CD4-positive, alpha-beta memory T cell (primary cell): ENCODE data around the gene ZNF277. TPM values are rescaled to one million over a fixed set of nuclear protein-coding genes. Genes with fewer than 3 reads are reported as not detected.
"Not testable (repeated sequence)": the region's sequence is repeated elsewhere in the genome, so short reads cannot be mapped to it uniquely, and the experiment has no call there.

Source experiments
- CTCF ChIA-PET: fragments of 350-600 bp; sonication (Branson Sonifier 250); formaldehyde crosslinking; loops from one replicate; lab custom pipeline; 2021; ENCODE audit warnings: inconsistent platforms; ENCODE audit not compliant: partially characterized antibody; lab: Charles Lee
- POLR2A ChIA-PET: fragments of 350-600 bp; sonication (Branson Sonifier 250); formaldehyde crosslinking; loops from one replicate; lab custom pipeline; 2021; ENCODE audit not compliant: partially characterized antibody; lab: Charles Lee
- DNase-seq, 5 donors: peaks; one replicate each; pipeline versions ENCODE4 v3.0.0 to v3.0.0-alpha.2; 2020 to 2022; ENCODE audit warnings: mixed read lengths in 1 of 5
- H3K27ac ChIP-seq: one replicate; pipeline ENCODE4 v1.7.0; 2013; ENCODE audit warnings: low read depth, low read length
- H3K27me3 ChIP-seq: 2 replicates; pipeline ENCODE4 v1.7.0; 2013; ENCODE audit warnings: mild to moderate bottlenecking, low read length, moderate library complexity; ENCODE audit not compliant: insufficient read depth
- H3K36me3 ChIP-seq: 2 replicates; pipeline ENCODE4 v1.7.0; 2013; ENCODE audit warnings: mild to moderate bottlenecking, low read length, moderate library complexity; ENCODE audit not compliant: insufficient read depth
- H3K4me1 ChIP-seq: 2 replicates; pipeline ENCODE4 v1.7.0; 2013; ENCODE audit warnings: mild to moderate bottlenecking, low read length, moderate library complexity; ENCODE audit not compliant: insufficient read depth
- H3K4me3 ChIP-seq, 2 donors: one replicate each; pipeline ENCODE4 v1.7.0; 2013; ENCODE audit warnings: low read length in 2 of 2, mild to moderate bottlenecking in 1 of 2
- H3K9me3 ChIP-seq, 2 donors: one replicate each; pipeline ENCODE4 v1.7.0; 2013; ENCODE audit warnings: low read length in 2 of 2, control low read depth in 1 of 2; ENCODE audit not compliant: control insufficient read depth in 1 of 2
- H3K27ac Mint-ChIP-seq, 7 donors: one replicate each; pipeline ENCODE4 v1.8.0; 2020 to 2021; ENCODE audit warnings: mixed read lengths in 7 of 7, mild to moderate bottlenecking in 6 of 7, inconsistent platforms in 3 of 7, moderate library complexity in 3 of 7
- H3K27me3 Mint-ChIP-seq, 2 donors: one replicate each; pipeline ENCODE4 v1.8.0; 2020 to 2021; ENCODE audit warnings: mixed read lengths in 2 of 2
- H3K36me3 Mint-ChIP-seq, 2 donors: one replicate each; pipeline ENCODE4 v1.8.0; 2020 to 2021; ENCODE audit warnings: mixed read lengths in 2 of 2, inconsistent platforms in 1 of 2, mild to moderate bottlenecking in 1 of 2
- H3K4me1 Mint-ChIP-seq, 4 donors: one replicate each; pipeline ENCODE4 v1.8.0; 2020 to 2021; ENCODE audit warnings: mixed read lengths in 4 of 4, mild to moderate bottlenecking in 1 of 4
- H3K4me3 Mint-ChIP-seq, 8 donors: one replicate each; pipeline ENCODE4 v1.8.0; 2020 to 2021; ENCODE audit warnings: mixed read lengths in 8 of 8, mild to moderate bottlenecking in 7 of 8, moderate library complexity in 6 of 8, inconsistent platforms in 3 of 8
- H3K9me3 Mint-ChIP-seq, 8 donors: one replicate each; pipeline ENCODE4 v1.8.0; 2020 to 2021; ENCODE audit warnings: mixed read lengths in 8 of 8, mild to moderate bottlenecking in 5 of 8, inconsistent platforms in 3 of 8, moderate library complexity in 1 of 8
- intact Hi-C: fragments of 100-400 bp; cut with micrococcal nuclease; formaldehyde crosslinking; loops from one replicate; pipeline ENCODE4 v1.15.1; 2023
- polyA plus RNA-seq, 2 donors: library from polyadenylated mRNA; unstranded; fragments of 300-500 nt; fragmentation: Illumina TruSeq; gene quantifications; one replicate each; pipeline ENCODE4 v1.2.3, GENCODE V29; 2021
- total RNA-seq, 2 experiments: library from RNA; stranded (reverse); gene quantifications; one replicate each; pipeline ENCODE4 v1.2.3, GENCODE V29; 2021

ZNF277 gene
- total and polyA plus RNA-seq, 4 experiments from 2014 or later: 19.7 to 31.4 (median 25.9) TPM

- peaks cover 9% of the 10 kb centered on the region for H3K4me1 ChIP-seq
- H3K4me3 ChIP-seq: no peak overlapping the region
- H3K4me1 Mint-ChIP-seq: peaks cover 6 to 15% (median 6%) of the 10 kb centered on the region in 4 donors
- H3K4me3 Mint-ChIP-seq: no peak overlapping the region
- POLR2A ChIA-PET: no interaction called here
- H3K27ac Mint-ChIP-seq: no peak overlapping the region
- DNase-seq: no peak
- no peak overlapping the region for H3K27ac ChIP-seq
- peaks cover 25 to 27% of the 10 kb centered on the region in 2 donors for H3K36me3 Mint-ChIP-seq
- intact Hi-C loops: no loop called here
- no peaks in the 10 kb centered on the region for H3K9me3 ChIP-seq
- no peaks in the 10 kb centered on the region for H3K36me3 ChIP-seq
- CTCF ChIA-PET: no interaction called here
- no peaks in the 10 kb centered on the region for H3K27me3 ChIP-seq
- no peaks in the 10 kb centered on the region for H3K27me3 Mint-ChIP-seq
- H3K9me3 Mint-ChIP-seq: no peaks in the 10 kb centered on the region
Measured at GRCh38 chr7:112300072-112300471, 93.6 kb downstream of the ZNF277 start.

- peaks cover 9% of the 10 kb centered on the region for H3K4me1 ChIP-seq
- Mint-ChIP-seq H3K27me3 (no peaks in the 10 kb centered on the region), H3K9me3 (no peaks in the 10 kb centered on the region), H3K4me1 (peaks cover 6 to 13% (median 6%) of the 10 kb centered on the region in 4 donors), H3K27ac (no peak overlapping the region), H3K4me3 (no peak overlapping the region), H3K36me3 (peaks cover 29 to 33% of the 10 kb centered on the region in 2 donors)
- intact Hi-C loops: no loop called here
- POLR2A ChIA-PET: no interaction called here
- CTCF ChIA-PET: no interaction called here
- H3K27me3 ChIP-seq: no peaks in the 10 kb centered on the region
- no peak for DNase-seq
- no peak overlapping the region for H3K27ac ChIP-seq
- no peaks in the 10 kb centered on the region for H3K36me3 ChIP-seq
- H3K4me3 ChIP-seq: no peak overlapping the region
- H3K9me3 ChIP-seq: no peaks in the 10 kb centered on the region
Measured at GRCh38 chr7:112300831-112301407, 94.4 kb downstream of the ZNF277 start.

GRCh38 chr7:112302566-112302965, 96.1 kb downstream of the ZNF277 start:
- no peaks in the 10 kb centered on the region for H3K9me3 ChIP-seq
- Mint-ChIP-seq H3K9me3 (no peaks in the 10 kb centered on the region), H3K4me3 (no peak overlapping the region), H3K4me1 (peaks cover 6 to 13% (median 6%) of the 10 kb centered on the region in 4 donors), H3K36me3 (peaks cover 22 to 39% of the 10 kb centered on the region in 2 donors), H3K27me3 (no peaks in the 10 kb centered on the region), H3K27ac (peak overlapping the region in 6 of 7 donors; percentile 9 to 76 (median 68))
- ChIA-PET CTCF (no interaction called here), POLR2A (no interaction called here)
- H3K27ac ChIP-seq: no peak overlapping the region
- H3K4me3 ChIP-seq: no peak overlapping the region
- no peaks in the 10 kb centered on the region for H3K27me3 ChIP-seq
- peaks cover 9% of the 10 kb centered on the region for H3K4me1 ChIP-seq
- H3K36me3 ChIP-seq: no peaks in the 10 kb centered on the region
- intact Hi-C loops: no loop called here
- DNase-seq: no peak

GRCh38 chr7:112306903-112307302, 100.4 kb downstream of the ZNF277 start:
- Mint-ChIP-seq H3K27ac (no peak overlapping the region), H3K9me3 (peaks cover 3 to 13% (median 7%) of the 10 kb centered on the region in 8 donors), H3K27me3 (no peaks in the 10 kb centered on the region), H3K4me3 (no peak overlapping the region), H3K4me1 (peaks cover 6 to 10% (median 6%) of the 10 kb centered on the region in 4 donors), H3K36me3 (peaks cover 33 to 56% of the 10 kb centered on the region in 2 donors)
- H3K4me1 ChIP-seq: peaks cover 9% of the 10 kb centered on the region
- H3K4me3 ChIP-seq: no peak overlapping the region
- H3K36me3 ChIP-seq: no peaks in the 10 kb centered on the region
- no peaks in the 10 kb centered on the region for H3K27me3 ChIP-seq
- DNase-seq: no peak
- no peak overlapping the region for H3K27ac ChIP-seq
- H3K9me3 ChIP-seq: no peaks in the 10 kb centered on the region
- ChIA-PET CTCF (no interaction called here), POLR2A (no interaction called here)
- intact Hi-C loops: no loop called here

- H3K36me3 ChIP-seq: no peaks in the 10 kb centered on the region
- H3K36me3 Mint-ChIP-seq: peaks cover 37 to 61% of the 10 kb centered on the region in 2 donors
- H3K27me3 ChIP-seq: no peaks in the 10 kb centered on the region
- no peaks in the 10 kb centered on the region for H3K27me3 Mint-ChIP-seq
- no peak overlapping the region for H3K27ac ChIP-seq
- H3K9me3 ChIP-seq: no peaks in the 10 kb centered on the region
- intact Hi-C loops: no loop called here
- ChIA-PET POLR2A (no interaction called here), CTCF (no interaction called here)
- H3K4me1 Mint-ChIP-seq: peaks cover 3 to 4% (median 3%) of the 10 kb centered on the region in 4 donors
- H3K4me1 ChIP-seq: peaks cover 4% of the 10 kb centered on the region
- peaks cover 3 to 13% (median 7%) of the 10 kb centered on the region in 8 donors for H3K9me3 Mint-ChIP-seq
- H3K4me3 ChIP-seq: no peak overlapping the region
- DNase-seq: no peak
- no peak overlapping the region for H3K4me3 Mint-ChIP-seq
- no peak overlapping the region for H3K27ac Mint-ChIP-seq
Measured at GRCh38 chr7:112307506-112307905, 101.0 kb downstream of the ZNF277 start.

GRCh38 chr7:112308974-112309373, 102.5 kb downstream of the ZNF277 start:
- H3K9me3 Mint-ChIP-seq: peaks cover 3 to 13% (median 7%) of the 10 kb centered on the region in 8 donors
- Histone ChIP-seq H3K9me3 (no peaks in the 10 kb centered on the region), H3K27me3 (no peaks in the 10 kb centered on the region), H3K36me3 (no peaks in the 10 kb centered on the region), H3K27ac (no peak overlapping the region), H3K4me3 (no peak overlapping the region), H3K4me1 (no peaks in the 10 kb centered on the region)
- no peak overlapping the region for H3K27ac Mint-ChIP-seq
- intact Hi-C loops: no loop called here
- DNase-seq: no peak
- POLR2A ChIA-PET: no interaction called here
- CTCF ChIA-PET: no interaction called here
- no peak overlapping the region for H3K4me3 Mint-ChIP-seq
- no peaks in the 10 kb centered on the region for H3K4me1 Mint-ChIP-seq
- H3K27me3 Mint-ChIP-seq: no peaks in the 10 kb centered on the region
- peaks cover 38 to 65% of the 10 kb centered on the region in 2 donors for H3K36me3 Mint-ChIP-seq

- intact Hi-C loops, H3K27me3 ChIP-seq, POLR2A ChIA-PET, H3K27ac Mint-ChIP-seq, CTCF ChIA-PET, H3K4me1 Mint-ChIP-seq, H3K36me3 ChIP-seq, H3K27me3 Mint-ChIP-seq, DNase-seq, H3K27ac ChIP-seq, H3K9me3 ChIP-seq, H3K4me3 ChIP-seq, H3K4me1 ChIP-seq, H3K9me3 Mint-ChIP-seq, H3K4me3 Mint-ChIP-seq: not testable (repeated sequence)
- H3K36me3 Mint-ChIP-seq: peaks cover 68 to 84% of the 10 kb centered on the region in 2 donors
Measured at GRCh38 chr7:112316803-112317202, 110.3 kb downstream of the ZNF277 start.
